GM23248 (cell line): Measurements from ENCODE around the gene ADISSP.

Source experiments
- EZH2 ChIP-seq: fragments of 200-600 bp; sonication (generic); IDR thresholded peaks from 2 replicates; pipeline ENCODE4 v1.6.1; 2018; ENCODE audit warnings: antibody characterized with exemption, mild to moderate bottlenecking; ENCODE audit not compliant: insufficient read depth, poor library complexity, severe bottlenecking
- EZH2phosphoT487 ChIP-seq: fragments of 200-600 bp; sonication (generic); IDR thresholded peaks from 2 replicates; pipeline ENCODE4 v1.6.1; 2018; ENCODE audit warnings: antibody characterized with exemption, moderate library complexity, mild to moderate bottlenecking, low read depth; ENCODE audit not compliant: insufficient read depth

- TF ChIP-seq EZH2: no peak
- TF ChIP-seq EZH2phosphoT487: no peak
Measured at GRCh38 chr20:3765171-3765882, 2.2 kb downstream of the ADISSP start.
